Mammary epithelial cell (primary cell): ENCODE results near the gene HAO2.

ENCODE experiments used
- CTCF ChIP-seq, 2 donors: IDR thresholded peaks in 1 of 2; conservative IDR thresholded peaks in 1 of 2; 2 replicates each; pipeline ENCODE4 v1.5.1; 2011 to 2012; ENCODE audit warnings: inconsistent platforms in 2 of 2, low read length in 2 of 2, mild to moderate bottlenecking in 2 of 2, control low read depth in 1 of 2, low read depth in 1 of 2; ENCODE audit not compliant: insufficient read depth in 1 of 2; ENCODE audit errors: extremely low read depth in 1 of 2
- EZH2 ChIP-seq: IDR thresholded peaks from 2 replicates; pipeline ENCODE4 v1.6.1; 2012; ENCODE audit warnings: low read length, inconsistent platforms, borderline replicate concordance

- TF ChIP-seq CTCF (conservative IDR thresholded peaks at IDR 0.05 in 1 of 2, IDR thresholded peaks at IDR 0.05 in 1 of 2; ENCODE audit: extremely low read depth in 1 of 2, insufficient read depth in 1 of 2, low read depth in 1 of 2, low read length in 2 of 2): no peak
- TF ChIP-seq EZH2: no peak
Observed at GRCh38 chr1:119384591-119384990, 16.0 kb downstream of the HAO2 start.
